Cerebellar nuclear complex (tissue), 1 donor: ENCODE data around the gene CPED1.
"Not testable (repeated sequence)": the region's sequence is repeated elsewhere in the genome, so short reads cannot be mapped to it uniquely, and the experiment has no call there.

Experiments
- DNase-seq, 2 experiments: peaks; one replicate each; lab custom pipeline; 2025; lab: John Stamatoyannopoulos, UW

The CPED1 gene

DNA sequence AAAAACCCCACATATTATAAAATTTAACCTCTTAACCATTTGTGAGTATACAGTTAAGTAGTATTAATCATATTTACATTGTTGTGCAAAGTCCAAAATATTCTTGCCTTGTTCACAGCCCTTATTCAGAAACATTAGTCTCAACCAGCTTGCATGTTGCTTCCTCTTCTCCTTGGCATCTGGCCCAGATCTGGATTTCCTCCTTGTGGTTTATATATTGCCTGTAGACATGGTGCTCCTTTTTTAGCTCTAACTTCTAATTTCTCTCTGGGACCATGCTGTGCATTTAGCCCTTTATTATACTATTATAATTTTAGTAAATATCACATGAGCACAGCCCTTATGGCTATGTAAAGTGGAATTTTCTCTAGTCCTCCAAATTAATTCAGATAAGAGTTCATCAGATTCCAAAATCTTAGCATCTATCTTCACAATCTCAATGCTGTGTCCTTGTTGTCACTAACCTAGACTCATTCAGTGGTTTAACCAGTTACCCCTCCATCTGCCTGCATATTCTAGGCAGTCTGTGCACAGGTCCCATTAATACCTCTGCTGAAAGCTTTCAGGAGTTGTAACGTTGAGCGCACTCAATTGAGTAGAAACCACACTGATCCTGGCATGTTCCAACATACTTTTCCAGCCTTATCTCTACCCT, 7.9 kb downstream of the CPED1 start:
- peak in 1 of 2 experiments; percentile 11 for DNase-seq

DNA sequence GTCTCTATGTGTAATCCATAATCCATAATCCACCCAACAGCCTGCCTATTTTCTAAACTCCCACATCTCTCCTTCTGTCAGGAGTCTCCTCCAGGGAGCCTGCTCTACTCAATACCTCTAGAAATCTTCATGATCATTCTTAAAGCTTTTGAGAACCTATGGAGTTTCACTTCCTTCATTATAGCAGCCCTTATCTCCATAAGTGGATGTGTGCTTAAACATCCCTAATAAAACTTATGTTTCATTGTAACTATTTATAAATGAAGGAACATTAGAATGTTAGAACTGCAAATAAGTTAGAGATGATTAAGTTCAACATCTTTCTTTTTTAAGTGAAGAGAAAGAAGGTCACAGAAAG, 8.5 kb downstream of the CPED1 start:
- DNase-seq, result no peak

DNA sequence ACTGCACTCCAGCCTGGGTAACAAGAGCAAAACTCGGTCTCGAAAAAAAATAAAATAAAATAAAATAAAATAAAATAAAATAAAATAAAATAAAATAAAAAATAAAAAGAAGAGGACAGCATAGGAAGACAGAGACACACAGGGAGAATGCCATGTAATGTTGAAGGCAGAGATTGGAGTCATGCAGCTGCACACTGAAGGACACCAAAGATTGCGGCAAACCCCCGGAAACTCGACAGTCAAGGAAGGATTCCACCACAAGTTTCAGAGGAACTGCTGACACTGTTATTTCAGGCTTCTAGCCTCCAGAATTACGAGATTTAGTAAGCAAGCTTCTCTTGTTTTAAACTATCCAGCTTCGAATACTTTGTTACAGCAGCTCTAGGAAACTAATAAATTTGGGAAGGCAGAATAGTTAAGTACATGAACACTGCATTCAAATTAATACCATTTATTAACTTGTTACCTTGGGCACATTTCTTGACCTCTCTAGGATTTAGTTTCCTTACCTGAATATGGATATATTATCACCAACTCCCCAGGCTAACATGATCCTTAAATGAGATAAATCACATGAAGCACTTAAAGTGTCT, 9.5 kb downstream of the CPED1 start:
- DNase-seq, result no peak

DNA sequence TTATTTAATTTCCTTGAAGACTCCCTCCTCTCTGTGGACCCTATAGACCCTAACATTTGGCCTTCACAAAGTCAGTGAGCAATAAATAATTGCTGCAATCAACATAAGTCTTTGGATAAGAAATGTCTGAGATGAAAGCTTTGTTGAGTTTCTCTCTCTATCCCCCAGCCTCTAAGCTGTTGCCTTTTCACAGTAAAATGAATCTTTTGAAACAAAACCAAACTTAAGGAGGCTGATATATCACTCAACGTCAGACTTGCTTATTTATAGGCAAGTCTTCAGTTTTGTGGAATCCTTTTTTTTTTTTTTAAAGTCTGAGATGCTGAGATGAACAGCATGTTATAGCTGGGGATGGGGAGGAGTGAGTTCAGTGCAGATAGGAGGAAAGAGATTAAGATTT, 10.0 kb downstream of the CPED1 start:
- no peak for DNase-seq

DNA sequence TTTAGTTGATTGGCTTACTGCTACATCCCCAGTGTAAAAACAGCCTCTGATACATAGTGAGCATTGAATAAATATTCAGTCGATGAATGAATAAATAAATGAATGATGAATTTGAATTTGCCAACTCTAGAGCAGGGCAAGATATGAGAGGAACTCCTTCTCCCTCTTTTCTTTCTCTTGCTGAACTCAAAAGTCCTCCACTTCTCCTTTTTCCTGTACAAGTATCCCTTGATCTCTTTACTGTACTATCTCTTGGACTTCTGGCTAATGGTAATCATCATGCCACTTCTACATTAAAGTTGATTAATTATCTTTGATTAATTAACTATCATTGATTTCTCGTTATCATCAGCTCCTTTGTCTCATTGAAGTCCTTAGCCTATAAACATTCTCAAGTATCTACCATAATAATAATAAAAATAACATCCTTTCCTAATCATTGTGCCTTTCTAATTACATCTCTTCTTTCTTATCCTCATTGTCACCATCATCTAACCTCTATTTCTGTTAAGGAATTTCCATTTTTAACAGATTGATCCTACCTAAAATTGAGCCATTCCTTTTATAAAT, 10.6 kb downstream of the CPED1 start:
- no peak for DNase-seq

DNA sequence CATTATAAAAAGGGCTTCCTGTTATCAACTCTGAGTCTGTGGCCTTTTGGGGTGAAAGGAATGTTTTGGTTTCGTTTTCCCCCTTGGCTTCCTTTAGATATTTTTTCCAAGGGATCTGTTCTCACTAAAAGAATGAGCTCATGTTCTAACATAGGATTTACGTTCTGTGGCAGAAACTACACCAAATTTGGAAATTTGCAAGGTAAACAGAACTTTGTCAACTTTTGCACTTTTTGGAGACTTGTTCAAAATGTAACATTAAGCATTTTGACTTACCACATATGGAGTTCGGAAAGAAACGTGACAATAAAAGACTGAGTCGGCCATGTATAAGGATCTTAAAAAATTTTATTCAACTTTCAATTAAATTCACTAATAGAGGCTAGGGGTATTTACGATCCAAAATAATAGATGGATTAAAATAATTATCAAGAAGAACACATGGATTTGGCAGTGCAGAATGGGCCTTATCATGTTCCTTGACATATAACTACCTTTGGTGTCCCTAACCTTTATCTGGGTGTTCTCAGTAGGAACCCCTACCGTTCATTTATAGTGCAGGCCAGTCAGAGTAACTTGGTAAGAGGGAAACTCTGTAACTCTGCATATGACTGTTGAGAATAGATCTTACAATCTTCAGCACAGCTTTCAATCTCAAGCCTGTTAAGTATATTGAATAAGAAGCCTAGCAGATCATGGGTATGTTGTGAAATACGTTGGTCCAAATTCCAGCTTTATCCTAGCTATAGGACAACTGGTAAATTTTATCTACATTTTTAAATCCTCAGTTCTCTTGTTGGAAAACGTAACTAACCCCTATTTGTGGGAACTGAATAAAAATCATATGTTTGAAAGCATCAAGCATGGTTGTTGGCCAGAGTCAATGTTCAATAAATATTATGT, 11.8 kb downstream of the CPED1 start:
- no peak for DNase-seq

DNA sequence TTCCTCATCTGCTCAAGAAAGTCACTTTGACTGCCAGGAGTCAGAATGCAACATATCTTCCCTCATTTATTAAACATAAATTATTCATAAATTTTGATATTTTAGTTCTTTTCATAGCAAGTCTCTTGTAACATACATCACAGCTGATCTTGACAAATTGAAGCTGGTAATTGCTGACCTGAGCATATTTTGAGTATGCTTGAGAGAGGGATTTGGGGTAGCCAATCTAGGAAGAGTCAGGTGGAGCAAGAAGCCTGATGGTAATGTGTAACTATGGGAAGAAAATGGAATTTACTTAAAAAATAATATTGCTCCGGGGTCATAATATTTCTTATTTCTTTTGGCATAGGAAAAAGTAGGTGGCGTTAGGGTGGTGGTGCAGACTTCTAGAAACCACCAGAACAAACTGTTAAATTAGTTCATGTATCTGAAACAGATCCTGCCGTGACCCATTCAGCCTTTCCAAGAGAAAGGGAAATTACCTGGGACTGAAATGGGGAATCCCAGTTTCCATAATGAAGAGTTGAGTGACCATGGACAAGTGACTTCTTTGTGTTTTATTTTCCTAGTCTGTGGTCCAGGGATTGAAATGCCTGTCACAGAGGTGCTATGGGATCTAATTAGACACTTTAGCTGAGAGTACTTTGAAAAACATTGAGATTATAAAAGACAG, 12.9 kb downstream of the CPED1 start:
- no peak for DNase-seq

DNA sequence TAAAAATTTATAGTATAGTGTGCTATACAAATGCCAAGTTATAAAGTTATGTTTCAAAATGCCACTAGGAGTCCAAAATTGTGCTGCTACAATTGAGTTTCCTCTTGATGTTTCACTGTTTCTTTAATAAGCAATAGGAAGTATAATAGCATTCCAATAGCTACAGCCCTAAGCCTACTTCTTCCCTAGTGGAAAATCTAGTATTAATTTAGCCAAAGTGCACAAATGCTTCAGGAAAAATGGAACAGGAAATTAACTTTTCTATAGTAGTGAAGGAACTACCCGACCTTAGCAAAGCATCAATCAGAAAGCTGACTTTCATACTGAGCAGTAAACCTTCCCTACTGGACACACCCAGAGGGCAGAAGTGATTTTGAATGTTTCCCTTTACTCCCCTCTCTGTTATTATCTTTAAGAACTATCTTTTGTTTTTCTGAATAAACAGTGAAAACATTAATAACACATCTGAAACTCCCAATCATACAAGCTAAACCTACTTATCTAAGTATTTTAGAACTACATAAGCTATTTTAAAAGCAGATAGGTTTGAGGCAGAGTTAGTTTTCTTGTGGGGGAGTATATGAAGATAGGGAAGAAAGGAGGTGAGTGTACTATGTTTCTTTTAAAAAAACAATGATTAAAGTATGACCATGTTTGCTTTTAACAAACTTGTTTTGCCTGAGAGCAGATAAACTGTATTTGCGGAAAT, 13.7 kb downstream of the CPED1 start:
- no peak for DNase-seq

DNA sequence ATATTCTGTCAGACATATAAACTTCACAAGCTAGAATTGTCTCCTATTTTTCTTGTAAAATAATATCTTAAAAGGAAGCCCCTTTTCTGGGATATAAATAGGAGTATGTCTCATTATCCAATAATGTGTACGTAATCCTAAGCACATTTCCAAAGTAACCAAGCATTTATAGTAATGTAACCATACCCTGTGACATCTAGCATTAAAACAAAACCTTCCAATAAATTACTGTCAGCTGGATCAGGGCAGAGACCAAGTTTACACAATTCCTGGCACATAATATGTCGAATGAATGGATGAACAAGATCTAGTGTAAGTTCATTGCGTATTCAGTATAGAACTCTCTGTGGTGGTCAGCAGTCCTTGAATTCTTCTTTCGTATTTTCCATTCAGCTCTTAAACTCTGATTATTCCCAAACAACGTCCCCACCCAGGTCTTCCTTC, 14.3 kb downstream of the CPED1 start:
- DNase-seq, result no peak

DNA sequence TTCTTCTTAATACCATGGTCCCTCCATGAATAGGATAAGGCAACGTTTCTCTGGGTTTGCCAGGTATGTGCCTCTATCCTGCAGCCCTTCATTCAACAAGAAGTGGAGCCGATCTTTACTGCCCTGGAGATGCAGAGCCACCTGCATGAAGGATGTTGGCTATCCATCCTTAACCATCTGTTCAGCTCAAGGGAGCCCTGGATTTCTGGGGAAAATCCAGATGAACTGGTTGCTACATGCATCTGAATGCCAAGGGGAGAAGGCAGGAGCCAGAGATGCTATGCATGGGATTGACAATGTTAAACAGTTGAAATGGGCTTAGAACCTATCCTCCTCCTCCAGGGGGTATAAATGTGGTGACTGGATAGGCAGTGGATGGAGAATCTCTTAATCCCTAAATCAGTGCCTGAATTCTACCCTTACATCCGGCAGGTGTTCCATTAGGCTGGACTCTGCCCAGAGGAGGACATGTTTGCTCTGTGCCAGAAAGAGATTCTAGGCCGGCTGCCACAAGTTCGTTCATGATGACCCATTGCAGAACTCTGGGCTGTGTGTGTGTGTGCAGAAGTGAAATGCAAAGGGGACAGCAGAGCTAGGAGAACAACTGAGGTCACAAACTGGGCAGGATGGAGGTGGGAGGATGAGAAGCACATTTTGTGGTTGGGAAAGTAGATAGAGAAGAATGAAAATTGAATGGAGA, 15.6 kb downstream of the CPED1 start:
- DNase-seq, result peak; percentile 37 to 53

DNA sequence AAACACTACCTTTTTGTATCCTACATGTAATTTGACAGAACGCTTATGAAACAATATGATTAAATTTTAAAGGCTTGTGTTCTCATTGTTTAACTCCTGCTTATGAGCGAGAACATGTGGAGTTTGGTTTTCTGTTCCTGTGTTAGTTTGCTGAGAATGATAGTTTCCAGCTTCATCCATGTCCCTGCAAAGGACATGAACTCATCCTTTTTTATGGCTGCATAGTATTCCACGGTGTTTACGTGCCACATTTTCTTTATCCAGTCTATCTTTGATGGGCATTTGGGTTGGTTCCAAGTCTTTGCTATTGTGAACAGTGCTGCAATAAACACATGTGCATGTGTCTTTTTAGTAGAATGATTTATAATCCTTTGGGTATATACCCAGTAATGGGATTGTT, 16.5 kb downstream of the CPED1 start:
- not testable (repeated sequence) for DNase-seq

DNA sequence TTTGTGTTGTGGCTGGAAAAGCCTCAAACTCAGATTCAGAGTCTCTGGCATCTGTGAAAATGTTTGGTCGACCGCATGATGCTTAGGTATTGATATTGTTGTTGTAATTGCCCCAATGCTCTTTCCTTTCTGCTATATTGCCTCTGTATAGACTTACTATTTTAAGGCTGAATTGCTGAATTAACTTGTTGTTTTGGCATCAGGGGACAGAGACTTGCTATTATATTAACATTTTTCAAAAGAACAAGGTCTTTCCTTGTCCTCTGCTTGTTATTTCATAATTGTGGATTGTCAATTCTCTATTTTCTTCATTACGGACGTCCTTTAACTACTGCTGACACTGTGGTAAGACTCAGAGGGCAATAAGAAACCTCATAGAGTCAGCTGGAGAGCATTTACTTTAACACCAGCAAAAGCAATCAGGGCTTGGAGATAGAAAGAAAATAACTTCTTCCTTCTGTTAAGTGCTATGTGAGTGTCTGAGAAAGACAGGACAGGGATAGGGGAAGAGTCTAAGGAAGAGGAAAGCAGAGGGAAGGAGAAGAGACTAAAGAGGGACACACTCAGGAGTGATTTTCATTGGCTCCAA, 17.6 kb downstream of the CPED1 start:
- DNase-seq, result no peak

DNA sequence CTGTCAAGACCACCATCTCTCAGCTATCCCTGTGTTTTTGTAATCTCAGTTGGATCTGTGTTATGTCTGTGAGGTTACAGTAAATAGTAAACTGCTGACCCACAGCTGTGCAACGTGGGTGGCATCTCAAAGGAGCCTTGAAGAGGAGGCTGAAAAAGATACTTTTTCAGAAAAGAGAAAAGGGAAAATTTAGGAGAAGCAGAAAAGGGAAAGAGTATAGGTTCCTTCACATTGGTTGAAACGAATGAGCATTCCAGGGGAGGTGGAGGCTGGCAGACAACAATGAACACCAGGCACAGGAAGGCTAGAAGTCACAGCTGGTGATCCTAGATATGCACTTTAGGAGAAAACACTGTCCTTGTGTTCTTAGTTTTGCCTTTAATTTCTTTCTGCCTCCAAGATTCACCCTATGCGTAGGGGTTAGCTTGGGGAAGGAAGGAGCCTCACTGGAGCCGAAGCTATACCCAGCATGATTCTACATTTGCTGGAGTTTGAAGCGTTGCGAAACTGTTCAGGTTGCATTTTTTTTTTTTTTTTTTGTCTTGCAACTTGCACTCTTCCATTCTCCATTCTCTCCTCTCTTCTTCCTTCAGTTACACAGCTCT, 18.3 kb downstream of the CPED1 start:
- no peak for DNase-seq

DNA sequence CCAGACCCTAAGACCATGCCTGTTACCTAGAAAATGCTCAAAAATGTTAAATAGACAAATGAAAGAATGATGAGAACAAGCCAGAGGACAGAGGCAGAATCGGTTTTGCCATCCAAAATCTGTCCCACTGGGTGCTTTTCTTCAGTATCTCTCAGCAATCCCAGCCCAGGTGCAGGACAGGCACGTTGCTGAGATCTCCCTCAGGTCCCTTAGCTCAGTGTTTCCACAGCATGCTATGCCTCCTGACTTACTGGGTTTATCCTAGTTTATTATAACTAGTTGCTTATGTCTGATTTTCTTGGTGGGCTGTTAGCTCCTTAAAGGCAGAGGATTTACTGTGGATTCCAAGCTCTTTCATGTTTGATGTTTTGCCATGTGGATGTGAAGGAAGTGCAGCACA, 20.3 kb downstream of the CPED1 start:
- no peak for DNase-seq

DNA sequence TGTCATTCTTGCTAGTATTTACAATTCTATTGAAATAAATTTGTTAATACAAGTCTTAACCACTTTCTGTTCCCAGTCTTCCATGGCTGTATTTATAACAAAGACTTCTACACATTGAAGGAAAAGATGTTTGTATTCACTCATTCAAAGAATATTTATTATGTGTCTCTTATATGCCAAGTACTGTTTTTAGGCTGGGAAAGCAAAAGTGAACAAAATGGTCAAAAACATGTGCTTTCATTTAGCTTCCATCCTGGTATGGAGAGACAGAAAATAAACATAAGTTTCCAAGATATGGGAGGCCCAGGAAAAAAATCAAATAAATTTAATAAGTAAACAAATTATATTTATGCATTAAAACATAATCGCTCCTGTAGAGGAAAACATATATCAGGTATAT, 22.9 kb downstream of the CPED1 start:
- no peak for DNase-seq

DNA sequence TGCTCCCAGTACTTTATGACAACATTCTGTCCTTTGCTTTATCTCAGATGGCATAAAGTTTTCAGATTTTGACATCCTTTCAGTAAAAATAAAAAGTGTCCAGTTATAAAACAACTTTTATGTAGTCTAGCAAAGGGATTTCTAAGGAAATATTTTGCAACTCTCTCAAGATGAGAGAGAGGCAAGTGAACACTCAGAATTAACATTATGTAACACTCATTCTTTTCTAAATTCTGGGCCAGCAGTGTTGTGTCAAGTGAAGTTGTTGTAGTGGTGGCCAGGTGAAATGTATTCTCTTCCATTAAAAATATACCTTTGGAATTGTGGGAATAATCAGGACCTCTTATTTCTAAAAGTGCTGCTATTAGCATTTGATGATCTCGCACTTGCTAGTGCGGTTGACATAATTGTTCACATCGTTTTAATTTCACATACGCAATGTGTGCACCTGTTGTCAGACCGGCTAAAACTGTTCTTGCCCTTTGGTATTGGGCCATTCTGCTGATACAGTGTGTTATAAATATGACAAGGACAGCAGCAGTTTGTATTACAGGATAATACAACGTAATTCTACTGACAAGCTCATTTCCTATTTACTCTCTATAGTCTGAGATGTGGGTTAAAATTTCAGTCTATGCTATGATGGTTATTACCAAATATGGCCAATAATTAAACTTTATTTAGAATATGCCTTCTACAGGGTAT, 23.8 kb downstream of the CPED1 start:
- DNase-seq, result no peak

DNA sequence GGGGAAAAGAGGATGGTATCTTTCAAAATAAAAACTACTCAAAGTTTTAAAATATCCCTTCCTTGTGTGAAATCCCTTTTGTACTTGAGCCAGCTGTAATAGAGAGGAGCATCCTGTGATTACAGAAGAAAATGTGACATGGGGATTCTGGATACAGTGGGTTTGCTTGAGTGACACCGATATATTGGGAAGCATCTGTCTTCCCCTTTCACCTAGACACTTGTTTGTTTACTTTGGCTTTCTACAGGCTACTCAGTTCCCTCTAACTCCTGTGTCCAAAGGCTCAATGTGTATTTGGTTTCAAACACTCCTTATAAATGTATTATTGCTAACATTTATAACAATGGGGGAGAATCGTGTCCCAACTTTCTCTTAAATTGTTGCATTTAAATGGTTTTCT, 24.4 kb downstream of the CPED1 start:
- DNase-seq, result no peak

DNA sequence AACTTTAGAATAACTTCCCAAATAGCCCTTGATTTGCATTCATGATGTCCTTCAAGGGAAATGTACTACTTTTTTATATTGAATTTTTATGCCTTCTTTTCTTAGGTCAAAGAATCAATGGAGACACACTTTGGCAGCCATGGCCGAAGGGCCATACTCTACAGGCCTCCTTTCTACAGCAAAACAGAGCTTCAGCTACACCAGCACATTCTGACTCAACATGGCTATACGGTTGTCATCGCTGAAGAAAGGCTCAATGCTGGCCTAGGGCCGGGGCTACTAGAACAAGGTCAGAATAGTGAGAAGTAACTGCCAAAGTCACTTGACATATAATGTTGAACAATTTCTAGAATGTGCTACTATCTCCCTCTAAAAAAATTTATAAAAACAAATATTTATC, 27.0 kb downstream of the CPED1 start:
- no peak for DNase-seq

DNA sequence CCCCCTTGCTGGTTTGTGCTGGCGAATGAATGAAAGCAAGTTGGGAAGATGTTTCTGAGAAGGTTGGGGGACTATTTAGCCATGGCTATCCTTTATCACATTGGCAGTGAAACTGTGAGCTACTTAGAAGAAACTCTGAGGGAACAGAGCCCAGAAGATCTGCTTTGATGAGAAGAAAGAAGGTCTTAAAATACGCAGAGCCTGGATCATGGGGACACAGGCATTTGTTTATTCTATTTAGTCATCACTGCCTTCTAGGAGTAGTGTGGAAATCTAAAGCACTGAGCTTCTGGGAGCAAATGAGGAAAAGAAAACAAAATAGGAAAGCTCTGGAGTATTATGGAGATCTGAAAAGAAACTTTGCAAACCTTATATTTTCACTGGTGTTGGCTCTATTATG, 28.5 kb downstream of the CPED1 start:
- DNase-seq, result no peak

DNA sequence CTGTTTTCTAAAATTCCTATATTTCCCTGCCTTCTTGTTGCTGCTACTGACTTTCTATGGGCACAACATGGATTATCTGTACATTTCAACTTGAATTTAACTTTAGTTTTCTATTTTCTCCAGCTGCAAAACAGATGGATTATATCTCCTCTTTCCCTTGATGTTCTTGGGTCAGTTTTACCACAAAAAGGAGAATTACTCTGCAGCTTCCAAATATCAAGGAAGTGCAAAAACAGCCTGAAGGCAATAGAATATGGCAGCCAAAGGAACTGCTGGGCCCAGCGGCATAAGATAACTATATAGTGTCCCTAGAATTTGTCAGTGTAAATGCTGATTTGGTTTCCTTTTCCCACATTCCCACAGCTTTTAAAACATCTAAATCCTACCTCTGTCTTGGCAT, 29.1 kb downstream of the CPED1 start:
- DNase-seq, result no peak
